ENCODE measurements around the gene SEC14L5. TPM values are rescaled to one million over a fixed set of nuclear protein-coding genes. Genes with fewer than 3 reads are reported as not detected.

The SEC14L5 gene
- total RNA-seq, 1 donor from 2014 or later, result not detected

DNA sequence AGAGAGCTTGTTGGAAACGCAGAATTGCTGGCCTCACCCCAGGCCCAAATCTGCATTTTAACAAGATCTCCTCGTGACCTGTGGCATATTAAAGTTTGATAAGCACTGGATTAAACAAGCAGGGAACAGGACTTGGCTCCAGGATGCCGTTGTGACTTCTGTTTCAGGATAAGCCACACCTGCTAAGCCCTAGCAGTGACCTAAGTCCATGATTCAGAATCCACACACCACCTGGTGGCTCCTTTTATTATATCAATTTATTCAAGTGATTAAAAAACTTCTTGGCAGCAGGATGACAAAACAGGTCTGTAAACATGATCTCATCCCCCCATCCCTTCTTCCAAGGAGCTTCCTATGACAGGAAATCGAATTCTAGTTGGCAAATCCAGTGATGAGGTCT, 66.5 kb downstream of the SEC14L5 start:
- Histone ChIP-seq H3K4me3 (ENCODE audit: low read depth, low read length) (no peak overlapping the region), H3K27me3 (ENCODE audit: control insufficient read depth, insufficient read depth, low read length) (peaks cover 3% of the 10 kb centered on the region), H3K36me3 (ENCODE audit: control insufficient read depth, insufficient read depth, low read length) (no peaks in the 10 kb centered on the region)
- TF ChIP-seq, protein P1, sequence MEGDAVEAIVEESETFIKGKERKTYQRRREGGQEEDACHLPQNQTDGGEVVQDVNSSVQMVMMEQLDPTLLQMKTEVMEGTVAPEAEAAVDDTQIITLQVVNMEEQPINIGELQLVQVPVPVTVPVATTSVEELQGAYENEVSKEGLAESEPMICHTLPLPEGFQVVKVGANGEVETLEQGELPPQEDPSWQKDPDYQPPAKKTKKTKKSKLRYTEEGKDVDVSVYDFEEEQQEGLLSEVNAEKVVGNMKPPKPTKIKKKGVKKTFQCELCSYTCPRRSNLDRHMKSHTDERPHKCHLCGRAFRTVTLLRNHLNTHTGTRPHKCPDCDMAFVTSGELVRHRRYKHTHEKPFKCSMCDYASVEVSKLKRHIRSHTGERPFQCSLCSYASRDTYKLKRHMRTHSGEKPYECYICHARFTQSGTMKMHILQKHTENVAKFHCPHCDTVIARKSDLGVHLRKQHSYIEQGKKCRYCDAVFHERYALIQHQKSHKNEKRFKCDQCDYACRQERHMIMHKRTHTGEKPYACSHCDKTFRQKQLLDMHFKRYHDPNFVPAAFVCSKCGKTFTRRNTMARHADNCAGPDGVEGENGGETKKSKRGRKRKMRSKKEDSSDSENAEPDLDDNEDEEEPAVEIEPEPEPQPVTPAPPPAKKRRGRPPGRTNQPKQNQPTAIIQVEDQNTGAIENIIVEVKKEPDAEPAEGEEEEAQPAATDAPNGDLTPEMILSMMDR (IDR thresholded peaks at IDR 0.05; ENCODE audit: insufficient read depth, low read length, poor library complexity, severe bottlenecking), result no peak
- DNase-seq (ENCODE audit: low read depth), result no peak

GRCh38 chr16:5025171-5025632, 67.1 kb downstream of the SEC14L5 start:
- no peak for DNase-seq (ENCODE audit: low read depth)
- TF ChIP-seq, protein P1 (IDR thresholded peaks at IDR 0.05; ENCODE audit: insufficient read depth, low read length, poor library complexity, severe bottlenecking), result peak; percentile 60
- H3K36me3 ChIP-seq (ENCODE audit: control insufficient read depth, insufficient read depth, low read length), result no peaks in the 10 kb centered on the region
- peaks cover 3% of the 10 kb centered on the region for H3K27me3 ChIP-seq (ENCODE audit: control insufficient read depth, insufficient read depth, low read length)
- no peak overlapping the region for H3K4me3 ChIP-seq (ENCODE audit: low read depth, low read length)

- Histone ChIP-seq H3K36me3 (ENCODE audit: control insufficient read depth, insufficient read depth, low read length) (no peaks in the 10 kb centered on the region), H3K4me3 (ENCODE audit: low read depth, low read length) (no peak overlapping the region), H3K27me3 (ENCODE audit: control insufficient read depth, insufficient read depth, low read length) (no peaks in the 10 kb centered on the region)
- no peak for DNase-seq (ENCODE audit: low read depth)
- TF ChIP-seq, protein P1 (IDR thresholded peaks at IDR 0.05; ENCODE audit: insufficient read depth, low read length, poor library complexity, severe bottlenecking), result no peak
Measured at GRCh38 chr16:5026664-5027063, 68.5 kb downstream of the SEC14L5 start.

DNA sequence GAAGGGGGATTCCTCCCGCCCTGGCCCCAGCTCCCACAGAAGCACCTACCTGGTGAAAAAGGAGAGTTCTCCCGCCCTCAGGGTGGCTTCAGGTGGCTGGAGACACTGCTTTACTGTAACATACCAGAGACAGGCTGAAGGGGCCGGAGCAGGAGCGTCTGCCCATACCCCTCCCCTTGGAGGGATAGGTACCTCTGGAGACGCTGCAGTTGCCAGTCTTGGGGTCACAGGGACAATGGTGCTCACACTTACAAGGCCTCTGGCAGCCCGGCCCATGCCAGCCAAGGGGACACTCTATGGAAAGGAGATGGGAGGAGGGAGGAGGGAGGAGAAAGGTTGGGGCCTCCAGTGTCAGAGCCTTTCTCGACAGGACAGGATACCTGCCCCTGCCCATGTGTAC, 69.0 kb downstream of the SEC14L5 start:
- DNase-seq (ENCODE audit: low read depth), result no peak
- H3K4me3 ChIP-seq (ENCODE audit: low read depth, low read length), result no peak overlapping the region
- no peaks in the 10 kb centered on the region for H3K27me3 ChIP-seq (ENCODE audit: control insufficient read depth, insufficient read depth, low read length)
- TF ChIP-seq, protein P1 (IDR thresholded peaks at IDR 0.05; ENCODE audit: insufficient read depth, low read length, poor library complexity, severe bottlenecking), result no peak
- no peaks in the 10 kb centered on the region for H3K36me3 ChIP-seq (ENCODE audit: control insufficient read depth, insufficient read depth, low read length)

GRCh38 chr16:5027575-5028235, 69.6 kb downstream of the SEC14L5 start:
- Histone ChIP-seq H3K4me3 (ENCODE audit: low read depth, low read length) (no peak overlapping the region), H3K27me3 (ENCODE audit: control insufficient read depth, insufficient read depth, low read length) (no peaks in the 10 kb centered on the region), H3K36me3 (ENCODE audit: control insufficient read depth, insufficient read depth, low read length) (no peaks in the 10 kb centered on the region)
- TF ChIP-seq, protein P1 (IDR thresholded peaks at IDR 0.05; ENCODE audit: insufficient read depth, low read length, poor library complexity, severe bottlenecking), result no peak
- DNase-seq (ENCODE audit: low read depth), result no peak

DNA sequence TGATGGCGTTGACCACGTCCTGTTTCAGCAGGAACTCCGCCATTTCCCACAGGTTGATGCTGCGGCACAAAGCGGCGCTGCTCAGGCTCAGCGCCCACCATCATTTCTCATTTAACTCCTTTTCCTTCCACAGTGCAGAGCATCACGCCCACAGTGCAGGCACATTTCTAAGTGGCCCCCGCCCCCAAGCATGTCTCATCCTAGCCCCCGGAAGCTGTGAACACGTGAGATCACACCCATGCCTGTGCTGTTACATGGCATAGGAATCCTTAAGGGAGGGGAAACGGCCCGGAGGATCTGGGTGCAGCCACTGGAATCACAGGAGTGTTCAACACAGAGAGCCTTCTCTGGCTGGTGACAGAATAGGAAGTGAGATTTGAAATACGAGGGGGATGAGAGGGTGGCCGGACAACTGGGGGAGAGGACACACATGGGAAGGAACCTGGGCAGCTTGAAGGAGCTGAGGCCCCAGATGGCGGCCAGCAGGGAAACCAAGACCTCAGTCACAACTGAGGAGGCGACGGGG, 70.9 kb downstream of the SEC14L5 start:
- Histone ChIP-seq H3K36me3 (ENCODE audit: control insufficient read depth, insufficient read depth, low read length) (no peaks in the 10 kb centered on the region), H3K4me3 (ENCODE audit: low read depth, low read length) (no peak overlapping the region), H3K27me3 (ENCODE audit: control insufficient read depth, insufficient read depth, low read length) (no peaks in the 10 kb centered on the region)
- TF ChIP-seq, protein P1 (IDR thresholded peaks at IDR 0.05; ENCODE audit: insufficient read depth, low read length, poor library complexity, severe bottlenecking), result no peak
- no peak for DNase-seq (ENCODE audit: low read depth)
